GM20431 (cell line): Measurements from ENCODE around the gene GP2.

Experiments used
- in situ Hi-C: fragments of 300-500 bp; cut with MseI, MboI; formaldehyde crosslinking; loops from one replicate; pipeline ENCODE4 v1.15.0; 2020; ENCODE audit warnings: low sequenced_read_pairs; ENCODE audit not compliant: unreplicated experiment

GP2 gene

GRCh38 chr16:20260215-20261009 is 66.9 kb downstream of the GP2 start:
- in situ Hi-C loops: no loop called here
